Fibroblast of the aortic adventitia (primary cell): ENCODE results near the gene AFF3. TPM values are rescaled to one million over a fixed set of nuclear protein-coding genes. Genes with fewer than 3 reads are reported as not detected.

ENCODE experiments used
- DNase-seq: peaks from one replicate; pipeline ENCODE4 v3.0.0-alpha.2; 2010; ENCODE audit warnings: low read depth
- H3K4me3 ChIP-seq: 2 replicates; pipeline ENCODE4 v1.5.1; 2011; ENCODE audit warnings: low read depth, mild to moderate bottlenecking, control low read depth, low read length, moderate library complexity
- total RNA-seq: library from RNA; depleted of rRNA; stranded (reverse); fragments of >200 nt; gene quantifications from 2 replicates; pipeline ENCODE4 v1.2.3, GENCODE V29; 2012; ENCODE audit warnings: low replicate concordance
- TF ChIP-seq, protein P1 (sequence below): IDR thresholded peaks from 2 replicates; pipeline ENCODE4 v1.5.1; 2011; ENCODE audit warnings: mild to moderate bottlenecking, low read length, control low read depth, inconsistent platforms; ENCODE audit not compliant: insufficient read depth

AFF3 gene
- total RNA-seq, 1 donor = 4.2 TPM

DNA sequence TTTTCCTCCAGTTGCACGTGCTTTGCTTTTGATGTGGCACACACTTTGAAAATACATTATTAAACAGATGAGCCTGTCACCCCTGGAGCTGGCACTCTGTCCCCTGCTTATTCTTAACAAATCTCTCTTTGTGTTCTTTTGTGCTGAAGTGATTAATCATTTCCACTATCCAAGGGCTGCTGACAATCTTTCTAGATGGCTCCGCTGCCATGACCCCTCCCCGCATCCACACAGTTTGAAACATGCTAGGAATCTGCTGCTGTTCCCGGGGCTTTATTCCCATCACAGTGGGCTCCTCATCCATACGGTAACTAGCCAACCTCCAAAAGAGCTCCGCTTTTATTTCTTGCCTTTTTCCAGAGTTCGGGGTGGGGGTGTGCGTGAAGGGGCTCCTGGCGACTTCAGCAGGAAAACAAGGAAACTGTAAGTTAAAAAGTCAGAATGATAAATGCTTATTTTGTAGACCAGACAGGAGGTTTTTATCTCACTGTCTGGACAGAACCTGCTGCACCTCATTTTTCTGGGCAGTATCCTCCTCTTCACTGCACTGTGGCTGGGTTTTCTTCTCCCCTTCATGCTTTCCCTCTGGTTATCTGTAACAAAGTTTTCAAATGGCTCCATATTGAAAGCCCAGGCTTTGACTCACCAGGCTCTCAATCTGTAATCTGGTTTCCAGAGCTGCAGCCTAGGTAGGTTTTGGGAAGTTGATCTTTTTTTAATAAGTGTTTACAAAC, 319.7 kb downstream of the AFF3 start:
- no peak for DNase-seq
- no peak overlapping the region for H3K4me3 ChIP-seq
- TF ChIP-seq, protein P1, sequence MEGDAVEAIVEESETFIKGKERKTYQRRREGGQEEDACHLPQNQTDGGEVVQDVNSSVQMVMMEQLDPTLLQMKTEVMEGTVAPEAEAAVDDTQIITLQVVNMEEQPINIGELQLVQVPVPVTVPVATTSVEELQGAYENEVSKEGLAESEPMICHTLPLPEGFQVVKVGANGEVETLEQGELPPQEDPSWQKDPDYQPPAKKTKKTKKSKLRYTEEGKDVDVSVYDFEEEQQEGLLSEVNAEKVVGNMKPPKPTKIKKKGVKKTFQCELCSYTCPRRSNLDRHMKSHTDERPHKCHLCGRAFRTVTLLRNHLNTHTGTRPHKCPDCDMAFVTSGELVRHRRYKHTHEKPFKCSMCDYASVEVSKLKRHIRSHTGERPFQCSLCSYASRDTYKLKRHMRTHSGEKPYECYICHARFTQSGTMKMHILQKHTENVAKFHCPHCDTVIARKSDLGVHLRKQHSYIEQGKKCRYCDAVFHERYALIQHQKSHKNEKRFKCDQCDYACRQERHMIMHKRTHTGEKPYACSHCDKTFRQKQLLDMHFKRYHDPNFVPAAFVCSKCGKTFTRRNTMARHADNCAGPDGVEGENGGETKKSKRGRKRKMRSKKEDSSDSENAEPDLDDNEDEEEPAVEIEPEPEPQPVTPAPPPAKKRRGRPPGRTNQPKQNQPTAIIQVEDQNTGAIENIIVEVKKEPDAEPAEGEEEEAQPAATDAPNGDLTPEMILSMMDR = no peak

DNA sequence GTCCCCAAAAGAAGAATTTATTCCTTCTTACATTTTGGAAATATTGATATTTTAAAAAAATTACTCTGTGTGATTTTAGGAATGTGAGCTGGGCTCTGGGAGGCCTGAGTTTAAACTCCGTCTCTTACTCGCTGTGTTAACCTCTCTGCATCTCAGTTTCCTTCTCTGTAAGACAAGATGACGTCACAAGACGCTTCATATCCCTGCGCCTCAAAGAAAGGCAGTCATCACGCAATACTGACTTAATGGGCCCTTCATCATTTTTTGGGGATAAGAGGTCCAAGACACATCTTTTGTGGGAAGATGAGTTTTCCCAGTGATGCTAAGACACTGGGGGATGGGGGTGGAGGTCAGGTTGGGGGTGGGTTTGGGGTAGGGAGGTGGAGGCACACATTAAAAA, 320.4 kb downstream of the AFF3 start:
- TF ChIP-seq, protein P1 = no peak
- DNase-seq = no peak
- H3K4me3 ChIP-seq = no peak overlapping the region

DNA sequence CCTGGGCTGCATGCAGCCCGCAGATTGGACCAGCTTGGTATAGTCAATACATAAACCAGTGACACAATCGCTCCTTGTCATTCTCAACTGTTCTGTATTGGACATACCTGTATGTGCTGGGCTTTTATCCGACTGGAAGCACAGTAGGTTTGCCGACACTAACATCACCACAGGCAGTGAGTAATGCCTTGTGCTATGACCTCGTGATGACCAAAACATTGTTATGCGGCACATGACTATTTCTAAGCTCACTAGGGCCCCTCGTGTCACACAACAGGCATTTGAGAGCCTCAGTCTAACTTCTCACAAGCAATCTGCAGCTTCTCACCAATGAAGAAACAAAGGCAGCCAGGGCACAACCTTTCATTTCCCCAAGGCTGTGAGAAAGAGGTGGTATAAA, 320.8 kb downstream of the AFF3 start:
- TF ChIP-seq, protein P1 = no peak
- peak; percentile 39 for DNase-seq
- H3K4me3 ChIP-seq = no peak overlapping the region

DNA sequence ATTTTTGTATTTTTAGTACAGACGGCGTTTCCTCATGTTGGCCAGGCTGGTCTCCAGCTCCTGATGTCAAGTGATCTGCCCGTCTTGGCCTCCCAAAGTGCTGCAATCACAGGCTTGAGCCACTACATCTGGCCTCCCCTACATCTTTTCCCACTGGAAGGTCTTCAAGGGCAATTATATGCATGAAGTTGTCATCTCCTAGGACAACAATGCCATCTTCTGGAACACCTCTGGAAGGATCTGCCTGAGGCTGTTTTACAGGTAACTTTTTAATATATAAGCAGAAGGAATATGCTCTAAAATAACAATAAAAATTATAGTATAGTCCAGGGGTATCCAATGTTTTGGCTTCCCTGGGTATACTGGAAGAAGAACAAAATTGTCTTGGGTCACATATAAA, 321.4 kb downstream of the AFF3 start:
- no peak for DNase-seq
- no peak overlapping the region for H3K4me3 ChIP-seq
- TF ChIP-seq, protein P1 = no peak

DNA sequence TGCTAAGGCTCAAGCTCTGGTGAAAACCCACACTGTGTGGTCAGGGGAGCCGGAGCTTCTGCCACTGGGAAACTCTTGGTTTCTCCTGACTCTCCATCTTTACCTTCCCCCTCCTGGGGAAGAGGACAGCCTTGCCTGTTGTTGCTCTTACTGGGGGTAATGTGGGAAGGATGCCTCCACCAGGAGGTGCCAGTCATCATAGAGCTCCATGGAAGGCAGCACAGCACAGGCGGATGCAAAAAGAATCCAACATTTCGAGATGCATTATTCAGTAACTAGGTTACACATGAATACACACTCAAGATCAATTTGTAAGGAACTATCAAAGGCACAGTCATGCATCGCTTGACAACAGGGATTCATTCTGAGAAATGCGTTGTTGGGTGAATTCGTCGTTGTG, 322.6 kb downstream of the AFF3 start:
- no peak overlapping the region for H3K4me3 ChIP-seq
- TF ChIP-seq, protein P1 = no peak
- no peak for DNase-seq

DNA sequence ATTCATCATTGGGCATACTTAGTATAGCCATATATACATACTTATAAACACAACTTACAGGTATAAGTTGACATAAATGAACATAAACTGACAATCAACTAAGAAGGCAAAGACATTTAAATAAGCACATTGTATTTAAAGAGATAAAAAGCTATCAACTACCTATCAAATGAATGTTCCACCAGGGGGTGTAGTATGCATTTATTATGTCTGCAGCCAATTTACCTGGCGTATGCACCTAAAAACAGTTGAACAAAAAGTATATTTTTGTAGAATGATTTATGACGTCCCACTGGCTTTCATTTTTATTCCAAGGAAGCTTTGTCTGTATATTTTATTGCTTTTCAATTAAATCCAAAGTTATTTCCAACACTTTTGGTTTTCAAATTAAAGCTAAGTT, 323.5 kb downstream of the AFF3 start:
- TF ChIP-seq, protein P1 = peak; percentile 9
- peak; percentile 49 for DNase-seq
- no peak overlapping the region for H3K4me3 ChIP-seq

DNA sequence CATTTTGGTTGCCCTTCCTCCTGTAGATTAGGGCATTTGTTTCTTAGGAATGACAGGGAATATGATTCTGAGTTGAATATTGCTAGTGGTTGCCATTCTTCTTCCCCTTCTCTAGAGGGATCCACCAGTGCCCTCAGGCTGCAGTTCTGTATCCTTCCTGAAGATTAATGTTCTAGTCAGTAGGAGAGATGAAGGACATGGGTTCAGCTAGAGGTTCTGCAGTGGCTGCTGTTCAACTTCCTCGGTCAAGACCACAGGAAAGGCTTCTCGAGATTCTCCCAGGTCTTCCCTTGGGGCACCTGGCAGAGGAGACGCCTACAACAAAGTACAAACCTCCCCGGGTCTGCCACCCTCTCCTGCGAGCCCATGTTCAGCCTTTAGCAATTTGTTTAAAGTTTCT, 325.5 kb downstream of the AFF3 start:
- TF ChIP-seq, protein P1 = no peak
- DNase-seq = no peak
- H3K4me3 ChIP-seq = no peak overlapping the region
